ENCODE measurements around the gene NUAK2.
A peak's percentile ranks its signal among the peaks of the same experiment; 100 is the strongest.

Gene NUAK2

DNA sequence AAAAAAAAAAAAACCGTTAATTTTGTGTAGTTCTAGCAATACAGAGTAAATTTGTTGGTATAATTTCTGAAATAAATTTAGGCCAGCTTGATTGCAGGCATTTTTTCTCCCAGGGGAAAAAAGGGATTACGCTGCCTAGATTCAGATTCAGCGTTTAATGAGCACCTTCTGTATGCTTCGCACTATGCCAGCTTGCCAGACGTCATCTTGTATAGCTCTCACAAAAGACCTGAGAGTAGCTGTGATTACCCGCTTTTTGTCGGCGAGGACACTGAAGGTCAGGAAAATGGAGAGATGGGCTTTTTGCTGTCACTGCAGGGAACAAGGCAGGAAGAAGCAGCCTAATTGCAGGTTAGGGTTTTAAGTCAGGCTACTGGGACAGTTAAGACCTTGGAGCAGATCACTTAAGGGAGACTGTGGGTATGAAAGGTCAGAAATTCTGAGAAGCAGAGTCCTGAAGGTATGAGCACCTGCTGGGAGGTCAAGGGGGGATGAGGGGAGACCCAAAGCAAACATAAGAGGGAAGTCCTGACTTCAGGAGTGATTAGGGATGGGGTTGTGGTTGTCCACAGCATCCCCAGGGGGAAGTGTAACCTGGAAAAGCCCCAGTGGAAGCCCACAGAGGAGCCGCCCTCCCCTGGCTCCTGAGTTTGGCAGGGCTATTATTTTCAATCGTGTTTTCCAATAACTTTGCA lies 54.8 kb downstream of the NUAK2 start:
- no peak overlapping the region for H3K4me3 ChIP-seq (ENCODE audit: low read length)
- no peak for DNase-seq (ENCODE audit: low read depth)
- TF ChIP-seq, protein P1, sequence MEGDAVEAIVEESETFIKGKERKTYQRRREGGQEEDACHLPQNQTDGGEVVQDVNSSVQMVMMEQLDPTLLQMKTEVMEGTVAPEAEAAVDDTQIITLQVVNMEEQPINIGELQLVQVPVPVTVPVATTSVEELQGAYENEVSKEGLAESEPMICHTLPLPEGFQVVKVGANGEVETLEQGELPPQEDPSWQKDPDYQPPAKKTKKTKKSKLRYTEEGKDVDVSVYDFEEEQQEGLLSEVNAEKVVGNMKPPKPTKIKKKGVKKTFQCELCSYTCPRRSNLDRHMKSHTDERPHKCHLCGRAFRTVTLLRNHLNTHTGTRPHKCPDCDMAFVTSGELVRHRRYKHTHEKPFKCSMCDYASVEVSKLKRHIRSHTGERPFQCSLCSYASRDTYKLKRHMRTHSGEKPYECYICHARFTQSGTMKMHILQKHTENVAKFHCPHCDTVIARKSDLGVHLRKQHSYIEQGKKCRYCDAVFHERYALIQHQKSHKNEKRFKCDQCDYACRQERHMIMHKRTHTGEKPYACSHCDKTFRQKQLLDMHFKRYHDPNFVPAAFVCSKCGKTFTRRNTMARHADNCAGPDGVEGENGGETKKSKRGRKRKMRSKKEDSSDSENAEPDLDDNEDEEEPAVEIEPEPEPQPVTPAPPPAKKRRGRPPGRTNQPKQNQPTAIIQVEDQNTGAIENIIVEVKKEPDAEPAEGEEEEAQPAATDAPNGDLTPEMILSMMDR (conservative IDR thresholded peaks at IDR 0.05; ENCODE audit: low read length), result no peak

DNA sequence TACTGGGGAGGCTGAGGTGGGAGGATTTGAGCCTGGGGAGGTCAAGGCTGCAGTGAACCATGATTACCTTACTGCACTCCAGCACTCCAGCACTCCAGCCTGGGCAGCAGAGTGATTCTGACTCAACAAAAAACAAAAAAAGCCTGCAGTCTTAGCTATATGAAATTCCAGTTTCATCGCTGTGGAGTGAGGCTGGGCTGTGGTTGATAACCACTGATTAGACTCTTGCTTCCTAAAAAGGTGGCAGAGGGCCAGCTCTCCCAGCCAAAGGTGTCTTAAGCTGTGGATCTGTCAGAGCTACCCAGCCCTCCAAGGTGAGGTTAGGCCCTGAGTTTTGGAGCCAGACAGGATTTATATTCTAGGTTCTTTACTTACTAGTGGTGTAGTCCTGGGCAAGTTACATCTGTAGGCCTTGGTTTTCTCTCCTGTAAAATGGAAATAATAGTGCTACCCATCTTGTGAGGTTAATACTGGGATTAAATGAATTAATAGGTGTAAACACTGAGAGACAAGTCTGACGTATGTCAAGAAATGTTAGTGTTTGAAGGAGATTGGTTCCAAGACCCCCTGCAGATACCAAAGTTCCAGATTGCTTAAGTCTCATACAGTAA lies 57.9 kb downstream of the NUAK2 start:
- TF ChIP-seq, protein P1 (conservative IDR thresholded peaks at IDR 0.05; ENCODE audit: low read length), result no peak
- no peak overlapping the region for H3K4me3 ChIP-seq (ENCODE audit: low read length)
- DNase-seq (ENCODE audit: low read depth), result peak; percentile 36

DNA sequence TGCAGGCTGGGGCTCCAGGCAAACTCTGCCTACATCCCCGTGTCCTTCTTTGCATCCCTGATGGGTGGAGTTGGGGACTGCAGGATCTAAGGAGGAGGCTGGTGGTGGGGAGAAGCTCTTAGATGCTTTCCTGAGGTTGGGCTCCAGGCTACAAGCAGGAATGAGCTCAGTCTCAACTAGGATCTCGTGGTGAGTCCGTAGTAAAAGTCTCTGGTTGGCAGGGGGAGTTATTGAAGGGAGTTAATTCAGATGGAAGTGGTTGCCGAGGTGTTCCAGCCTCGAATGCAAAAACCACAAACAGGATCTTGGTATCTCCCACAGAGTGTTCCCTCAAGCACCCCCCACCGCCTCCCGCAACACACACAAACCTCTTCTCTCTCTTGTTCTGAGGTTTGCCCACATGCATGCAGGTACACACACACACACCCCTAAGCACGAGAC lies 58.8 kb downstream of the NUAK2 start:
- no peak overlapping the region for H3K4me3 ChIP-seq (ENCODE audit: low read length)
- no peak for DNase-seq (ENCODE audit: low read depth)

DNA sequence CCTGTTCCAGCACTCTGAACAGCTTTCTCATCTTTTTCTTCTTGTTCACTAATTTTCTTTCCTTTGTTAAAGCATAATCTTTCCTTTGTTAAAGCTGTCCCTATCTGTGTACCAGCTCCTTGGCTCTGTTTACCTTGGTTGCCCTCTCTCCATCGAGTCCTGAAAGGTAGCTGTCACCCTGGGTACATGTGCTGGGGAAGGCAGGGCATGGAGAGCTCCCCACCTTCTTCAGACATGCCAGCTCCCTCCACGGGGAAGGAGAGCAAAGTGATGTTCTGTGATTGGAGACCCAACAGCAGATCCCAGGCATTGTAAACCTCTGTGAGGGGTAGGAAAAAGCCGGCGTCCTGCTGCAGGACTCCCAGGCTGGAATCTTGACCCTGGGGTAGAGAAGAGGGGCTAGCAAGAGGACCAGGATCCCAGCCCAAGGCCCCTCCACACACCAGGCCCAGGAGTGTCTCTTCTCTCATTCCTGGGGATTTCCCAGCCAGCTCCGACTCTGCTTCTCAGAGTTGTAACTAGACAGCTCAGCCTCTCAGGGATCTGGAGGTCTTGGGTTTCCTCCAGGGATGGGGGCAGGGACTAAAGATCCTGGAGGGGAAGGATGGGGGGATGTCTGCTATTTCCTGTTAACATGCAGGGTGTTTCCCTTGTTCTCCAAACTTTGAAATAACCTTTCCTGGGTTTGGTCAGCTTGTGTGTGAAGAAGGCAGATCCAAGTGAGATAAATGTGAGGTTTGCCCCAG lies 59.4 kb downstream of the NUAK2 start:
- peak; percentile 45 for DNase-seq (ENCODE audit: low read depth)
- TF ChIP-seq, protein P1 (conservative IDR thresholded peaks at IDR 0.05; ENCODE audit: low read length), result no peak
- no peak overlapping the region for H3K4me3 ChIP-seq (ENCODE audit: low read length)

More for the DNA sequence above, 58.8 kb downstream of the NUAK2 start:
- TF ChIP-seq, protein P1 (conservative IDR thresholded peaks at IDR 0.05; ENCODE audit: low read length), result no peak

DNA sequence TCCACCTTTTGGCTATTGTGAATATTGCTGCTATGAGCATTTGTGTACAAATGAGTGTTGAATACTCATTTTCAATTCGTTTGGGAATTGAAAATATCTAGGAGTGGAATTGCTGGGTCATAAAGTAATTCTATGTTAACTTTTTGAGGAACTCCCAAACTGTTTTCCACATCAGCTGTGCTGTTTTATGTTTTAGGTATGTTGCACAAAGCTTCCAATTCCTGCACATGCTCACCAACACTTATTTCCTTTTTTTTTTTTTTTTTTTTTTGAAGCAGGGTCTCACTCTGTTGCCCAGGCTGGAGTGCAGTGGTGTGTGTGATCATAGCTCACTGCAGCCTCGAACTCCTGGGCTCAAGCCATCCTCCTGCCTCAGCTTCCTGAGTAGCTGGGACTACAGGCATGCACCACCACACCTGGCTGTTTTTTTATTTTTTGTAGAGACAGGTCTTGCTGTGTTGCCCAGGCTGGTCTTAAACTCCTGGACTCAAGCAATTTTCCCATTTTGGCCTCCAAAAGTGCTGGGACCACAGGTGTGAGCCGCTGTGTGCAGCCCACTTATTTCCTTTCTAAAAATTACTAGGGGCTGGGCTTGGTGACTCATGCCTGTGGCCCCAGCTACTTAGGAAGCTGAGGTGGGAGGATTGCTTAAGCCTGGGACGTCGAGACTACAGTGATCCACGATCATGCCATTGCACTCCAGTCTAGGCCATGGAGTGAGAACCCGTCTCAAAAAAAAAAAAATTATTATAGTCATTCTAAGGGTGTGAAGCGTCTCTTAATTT lies 60.4 kb downstream of the NUAK2 start:
- TF ChIP-seq, protein P1 (conservative IDR thresholded peaks at IDR 0.05; ENCODE audit: low read length), result no peak

DNA sequence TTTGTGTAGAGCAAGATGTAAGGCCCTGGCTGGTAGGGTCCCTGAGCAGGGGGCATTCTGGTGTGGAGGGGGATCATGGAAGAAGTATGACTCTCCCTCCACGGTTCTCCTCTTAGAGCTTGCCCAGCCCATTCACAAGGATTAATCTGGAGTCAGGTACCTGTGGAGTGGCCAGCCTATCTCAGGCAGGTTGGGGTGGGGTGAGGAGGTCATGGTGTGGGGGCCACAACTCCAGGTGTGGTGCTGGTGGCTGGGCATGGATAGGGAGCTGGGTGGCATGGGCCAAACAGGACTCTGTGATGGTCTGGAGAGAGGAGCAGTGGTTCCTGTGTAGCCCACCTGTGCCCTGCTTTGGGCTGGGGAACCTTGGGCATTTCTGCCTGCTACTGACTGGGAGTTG lies 61.5 kb downstream of the NUAK2 start:
- no peak overlapping the region for H3K4me3 ChIP-seq (ENCODE audit: low read length)
- no peak for DNase-seq (ENCODE audit: low read depth)
- TF ChIP-seq, protein P1 (conservative IDR thresholded peaks at IDR 0.05; ENCODE audit: low read length), result no peak

More for the DNA sequence above, 60.4 kb downstream of the NUAK2 start:
- H3K4me3 ChIP-seq (ENCODE audit: low read length), result no peak overlapping the region
- peak; percentile 53 for DNase-seq (ENCODE audit: low read depth)

All from AG10803 (cell line).